CD4-positive, alpha-beta memory T cell (primary cell): ENCODE measurements around the gene CXCR5. TPM values are rescaled to one million over a fixed set of nuclear protein-coding genes. Genes with fewer than 3 reads are reported as not detected.

Experiments
- CTCF ChIA-PET: fragments of 350-600 bp; sonication (Branson Sonifier 250); formaldehyde crosslinking; loops from one replicate; lab custom pipeline; 2021; ENCODE audit warnings: inconsistent platforms; ENCODE audit not compliant: partially characterized antibody; lab: Charles Lee
- POLR2A ChIA-PET: fragments of 350-600 bp; sonication (Branson Sonifier 250); formaldehyde crosslinking; loops from one replicate; lab custom pipeline; 2021; ENCODE audit not compliant: partially characterized antibody; lab: Charles Lee
- DNase-seq, 5 donors: peaks; one replicate each; pipeline versions ENCODE4 v3.0.0 to v3.0.0-alpha.2; 2020 to 2022; ENCODE audit warnings: mixed read lengths in 1 of 5
- H3K27ac ChIP-seq: one replicate; pipeline ENCODE4 v1.7.0; 2013; ENCODE audit warnings: low read depth, low read length
- H3K27me3 ChIP-seq: 2 replicates; pipeline ENCODE4 v1.7.0; 2013; ENCODE audit warnings: mild to moderate bottlenecking, low read length, moderate library complexity; ENCODE audit not compliant: insufficient read depth
- H3K36me3 ChIP-seq: 2 replicates; pipeline ENCODE4 v1.7.0; 2013; ENCODE audit warnings: mild to moderate bottlenecking, low read length, moderate library complexity; ENCODE audit not compliant: insufficient read depth
- H3K4me1 ChIP-seq: 2 replicates; pipeline ENCODE4 v1.7.0; 2013; ENCODE audit warnings: mild to moderate bottlenecking, low read length, moderate library complexity; ENCODE audit not compliant: insufficient read depth
- H3K4me3 ChIP-seq, 2 donors: one replicate each; pipeline ENCODE4 v1.7.0; 2013; ENCODE audit warnings: low read length in 2 of 2, mild to moderate bottlenecking in 1 of 2
- H3K9me3 ChIP-seq, 2 donors: one replicate each; pipeline ENCODE4 v1.7.0; 2013; ENCODE audit warnings: low read length in 2 of 2, control low read depth in 1 of 2; ENCODE audit not compliant: control insufficient read depth in 1 of 2
- H3K27ac Mint-ChIP-seq, 7 donors: one replicate each; pipeline ENCODE4 v1.8.0; 2020 to 2021; ENCODE audit warnings: mixed read lengths in 7 of 7, mild to moderate bottlenecking in 6 of 7, inconsistent platforms in 3 of 7, moderate library complexity in 3 of 7
- H3K27me3 Mint-ChIP-seq, 2 donors: one replicate each; pipeline ENCODE4 v1.8.0; 2020 to 2021; ENCODE audit warnings: mixed read lengths in 2 of 2
- H3K36me3 Mint-ChIP-seq, 2 donors: one replicate each; pipeline ENCODE4 v1.8.0; 2020 to 2021; ENCODE audit warnings: mixed read lengths in 2 of 2, inconsistent platforms in 1 of 2, mild to moderate bottlenecking in 1 of 2
- H3K4me1 Mint-ChIP-seq, 4 donors: one replicate each; pipeline ENCODE4 v1.8.0; 2020 to 2021; ENCODE audit warnings: mixed read lengths in 4 of 4, mild to moderate bottlenecking in 1 of 4
- H3K4me3 Mint-ChIP-seq, 8 donors: one replicate each; pipeline ENCODE4 v1.8.0; 2020 to 2021; ENCODE audit warnings: mixed read lengths in 8 of 8, mild to moderate bottlenecking in 7 of 8, moderate library complexity in 6 of 8, inconsistent platforms in 3 of 8
- H3K9me3 Mint-ChIP-seq, 8 donors: one replicate each; pipeline ENCODE4 v1.8.0; 2020 to 2021; ENCODE audit warnings: mixed read lengths in 8 of 8, mild to moderate bottlenecking in 5 of 8, inconsistent platforms in 3 of 8, moderate library complexity in 1 of 8
- intact Hi-C: fragments of 100-400 bp; cut with micrococcal nuclease; formaldehyde crosslinking; loops from one replicate; pipeline ENCODE4 v1.15.1; 2023
- polyA plus RNA-seq, 2 donors: library from polyadenylated mRNA; unstranded; fragments of 300-500 nt; fragmentation: Illumina TruSeq; gene quantifications; one replicate each; pipeline ENCODE4 v1.2.3, GENCODE V29; 2021
- total RNA-seq, 2 experiments: library from RNA; stranded (reverse); gene quantifications; one replicate each; pipeline ENCODE4 v1.2.3, GENCODE V29; 2021

Gene CXCR5
- total and polyA plus RNA-seq, 4 experiments from 2014 or later, result 7.9 to 21.5 (median 19.6) TPM

- peaks cover 25% of the 10 kb centered on the region for H3K4me1 ChIP-seq
- intact Hi-C loops, result no loop called here
- H3K27me3 ChIP-seq, result no peaks in the 10 kb centered on the region
- peaks cover 79% of the 10 kb centered on the region for H3K36me3 ChIP-seq
- DNase-seq, result peak in 1 of 5 donors; percentile 31
- Mint-ChIP-seq H3K36me3 (peaks cover 26 to 70% of the 10 kb centered on the region in 2 donors), H3K9me3 (peaks cover 0 to 2% (median 0%) of the 10 kb centered on the region in 8 donors), H3K4me1 (peaks cover 15 to 33% (median 23%) of the 10 kb centered on the region in 4 donors), H3K4me3 (no peak overlapping the region), H3K27me3 (no peaks in the 10 kb centered on the region), H3K27ac (peak overlapping the region in 4 of 7 donors; percentile 7 to 61 (median 50))
- no peak overlapping the region for H3K4me3 ChIP-seq
- ChIA-PET CTCF (interaction anchor here (0.9 to 4.1 kb wide), 4 partner anchors 11 to 114 kb away, joined by 3 to 23 read pairs (median 4); partner anchors contain the start of gene UPK2), POLR2A (interaction anchor here (0.6 to 1.4 kb wide), 5 partner anchors 10 to 101 kb away, joined by 3 to 4 read pairs (median 4); no protein-coding TSS in a partner anchor)
- peak overlapping the region; percentile 37 for H3K27ac ChIP-seq
- no peaks in the 10 kb centered on the region for H3K9me3 ChIP-seq
These were observed 19.7 kb downstream of the CXCR5 start for GRCh38 chr11:118903204-118904015.

- ChIA-PET POLR2A (interaction anchor here (0.9 to 2.2 kb wide), 4 partner anchors 37 to 149 kb away, joined by 3 to 13 read pairs (median 3); partner anchors contain the start of gene HYOU1), CTCF (interaction anchor here (0.6 to 8.5 kb wide), 11 partner anchors 9 to 218 kb away, joined by 3 to 63 read pairs (median 8); partner anchors contain the start of genes DDX6 and UPK2)
- Mint-ChIP-seq H3K4me3 (peak overlapping the region in 6 of 8 donors; percentile 0 to 85 (median 54)), H3K36me3 (peaks cover 16 to 58% of the 10 kb centered on the region in 2 donors), H3K27ac (peak overlapping the region; percentile 91 to 96 (median 95)), H3K27me3 (no peaks in the 10 kb centered on the region), H3K4me1 (peaks cover 32 to 51% (median 42%) of the 10 kb centered on the region in 4 donors), H3K9me3 (no peaks in the 10 kb centered on the region)
- DNase-seq, result peak; percentile 80 to 86 (median 83)
- intact Hi-C loops, result loop anchor here (1.0 to 2.0 kb wide), 3 partner anchors 23 to 289 kb away; partner anchors contain the start of gene UPK2
- no peaks in the 10 kb centered on the region for H3K9me3 ChIP-seq
- H3K36me3 ChIP-seq, result peaks cover 43% of the 10 kb centered on the region
- no peak overlapping the region for H3K4me3 ChIP-seq
- H3K4me1 ChIP-seq, result peaks cover 55% of the 10 kb centered on the region
- H3K27ac ChIP-seq, result peak overlapping the region; percentile 40
- no peaks in the 10 kb centered on the region for H3K27me3 ChIP-seq
These were observed 23.7 kb downstream of the CXCR5 start for GRCh38 chr11:118907051-118908042.

GRCh38 chr11:118908264-118908663, 24.6 kb downstream of the CXCR5 start:
- POLR2A ChIA-PET, result interaction anchor here (0.9 to 2.2 kb wide), 5 partner anchors 38 to 148 kb away, joined by 3 to 13 read pairs (median 3); partner anchors contain the start of gene HYOU1
- no peak overlapping the region for H3K4me3 ChIP-seq
- no peaks in the 10 kb centered on the region for H3K9me3 Mint-ChIP-seq
- H3K27ac Mint-ChIP-seq, result peak overlapping the region; percentile 76 to 95 (median 94)
- peak in 1 of 5 donors; percentile 33 for DNase-seq
- intact Hi-C loops, result no loop called here
- peak overlapping the region in 2 of 8 donors; percentile 35 to 39 for H3K4me3 Mint-ChIP-seq
- peaks cover 64% of the 10 kb centered on the region for H3K4me1 ChIP-seq
- no peaks in the 10 kb centered on the region for H3K27me3 Mint-ChIP-seq
- CTCF ChIA-PET, result interaction anchor here (1.0 to 8.5 kb wide), 5 partner anchors 38 to 219 kb away, joined by 3 to 63 read pairs (median 3); partner anchors contain the start of genes DDX6 and UPK2
- no peaks in the 10 kb centered on the region for H3K9me3 ChIP-seq
- peaks cover 16 to 56% of the 10 kb centered on the region in 2 donors for H3K36me3 Mint-ChIP-seq
- peaks cover 38 to 60% (median 49%) of the 10 kb centered on the region in 4 donors for H3K4me1 Mint-ChIP-seq
- H3K27ac ChIP-seq, result peak overlapping the region; percentile 40
- peaks cover 40% of the 10 kb centered on the region for H3K36me3 ChIP-seq
- H3K27me3 ChIP-seq, result no peaks in the 10 kb centered on the region

GRCh38 chr11:118908901-118909618, 25.4 kb downstream of the CXCR5 start:
- peak overlapping the region in 6 of 8 donors; percentile 11 to 76 (median 58) for H3K4me3 Mint-ChIP-seq
- ChIA-PET CTCF (interaction anchor here (0.7 to 8.5 kb wide), 6 partner anchors 17 to 119 kb away, joined by 3 to 63 read pairs (median 3); partner anchors contain the start of genes CXCR5, DDX6 and UPK2), POLR2A (interaction anchor here (0.9 to 2.2 kb wide), 5 partner anchors 37 to 148 kb away, joined by 3 to 13 read pairs (median 3); partner anchors contain the start of genes HYOU1 and UPK2)
- Histone ChIP-seq H3K27me3 (no peaks in the 10 kb centered on the region), H3K4me1 (peaks cover 71% of the 10 kb centered on the region), H3K36me3 (peaks cover 32% of the 10 kb centered on the region), H3K27ac (peak overlapping the region; percentile 99), H3K9me3 (no peaks in the 10 kb centered on the region), H3K4me3 (no peak overlapping the region)
- intact Hi-C loops, result no loop called here
- H3K9me3 Mint-ChIP-seq, result no peaks in the 10 kb centered on the region
- no peaks in the 10 kb centered on the region for H3K27me3 Mint-ChIP-seq
- DNase-seq, result peak in 1 of 5 donors; percentile 46
- peak overlapping the region; percentile 80 to 95 (median 91) for H3K27ac Mint-ChIP-seq
- peaks cover 38 to 65% (median 50%) of the 10 kb centered on the region in 4 donors for H3K4me1 Mint-ChIP-seq
- H3K36me3 Mint-ChIP-seq, result peaks cover 16 to 53% of the 10 kb centered on the region in 2 donors

GRCh38 chr11:118909619-118910308, 26.1 kb downstream of the CXCR5 start:
- CTCF ChIA-PET, result interaction anchor here (0.7 to 8.5 kb wide), 5 partner anchors 17 to 119 kb away, joined by 3 to 63 read pairs (median 3); partner anchors contain the start of genes CXCR5, DDX6 and UPK2
- peaks cover 16 to 55% of the 10 kb centered on the region in 2 donors for H3K36me3 Mint-ChIP-seq
- H3K4me1 Mint-ChIP-seq, result peaks cover 44 to 72% (median 56%) of the 10 kb centered on the region in 4 donors
- H3K27ac ChIP-seq, result peak overlapping the region; percentile 99
- H3K27ac Mint-ChIP-seq, result peak overlapping the region; percentile 68 to 95 (median 85)
- H3K36me3 ChIP-seq, result peaks cover 27% of the 10 kb centered on the region
- no peaks in the 10 kb centered on the region for H3K9me3 Mint-ChIP-seq
- H3K4me3 ChIP-seq, result no peak overlapping the region
- peak overlapping the region; percentile 21 to 69 (median 56) for H3K4me3 Mint-ChIP-seq
- peaks cover 78% of the 10 kb centered on the region for H3K4me1 ChIP-seq
- intact Hi-C loops, result no loop called here
- H3K27me3 Mint-ChIP-seq, result no peaks in the 10 kb centered on the region
- DNase-seq, result peak in 1 of 5 donors; percentile 43
- no peaks in the 10 kb centered on the region for H3K27me3 ChIP-seq
- no peaks in the 10 kb centered on the region for H3K9me3 ChIP-seq
- POLR2A ChIA-PET, result interaction anchor here (1.1 to 4.3 kb wide), 6 partner anchors 32 to 210 kb away, joined by 3 to 20 read pairs (median 6); partner anchors contain the start of genes RPS25, TRAPPC4 and UPK2
